Rectal smooth muscle tissue (tissue), 1 donor: ENCODE results near the gene GALNT13.

ENCODE experiments used
- H3K27ac ChIP-seq: one replicate; pipeline ENCODE4 v1.7.0; 2013; ENCODE audit warnings: low read depth, low read length, inconsistent platforms
- H3K27me3 ChIP-seq: one replicate; pipeline ENCODE4 v1.7.0; 2013; ENCODE audit warnings: low read length; ENCODE audit not compliant: control insufficient read depth, insufficient read depth
- H3K36me3 ChIP-seq: one replicate; pipeline ENCODE4 v1.7.0; 2013; ENCODE audit warnings: low read length; ENCODE audit not compliant: control insufficient read depth, insufficient read depth
- H3K4me1 ChIP-seq: one replicate; pipeline ENCODE4 v1.7.0; 2013; ENCODE audit warnings: low read length; ENCODE audit not compliant: control insufficient read depth, insufficient read depth
- H3K4me3 ChIP-seq: one replicate; pipeline ENCODE4 v1.7.0; 2013; ENCODE audit warnings: low read length
- H3K9ac ChIP-seq: one replicate; pipeline ENCODE4 v1.7.0; 2013; ENCODE audit warnings: low read length

Gene GALNT13

DNA sequence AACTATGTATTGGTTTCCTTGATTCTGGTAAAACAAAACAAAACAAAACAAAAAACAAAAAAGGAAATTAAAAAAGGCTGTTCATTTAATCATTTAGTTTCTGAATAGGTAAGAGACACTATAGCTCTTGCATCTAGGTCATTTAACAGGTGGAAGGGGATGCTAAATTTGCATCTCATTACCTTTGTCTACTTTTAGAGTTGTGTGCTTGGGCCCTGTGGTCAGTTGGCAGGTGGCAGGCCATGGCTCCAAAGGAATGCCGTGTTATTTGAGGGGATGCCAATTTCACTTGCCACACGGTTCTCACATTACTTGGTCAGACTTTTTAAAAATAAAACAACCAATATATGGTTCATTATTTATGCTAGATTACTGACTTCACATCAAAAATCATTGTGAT, 9.2 kb downstream of the GALNT13 start:
- Histone ChIP-seq H3K36me3 (no peaks in the 10 kb centered on the region), H3K27me3 (no peaks in the 10 kb centered on the region), H3K4me3 (no peak overlapping the region), H3K4me1 (no peaks in the 10 kb centered on the region), H3K27ac (no peak overlapping the region), H3K9ac (no peak overlapping the region)

GRCh38 chr2:153886833-153887232, 15.1 kb downstream of the GALNT13 start:
- no peaks in the 10 kb centered on the region for H3K27me3 ChIP-seq
- H3K9ac ChIP-seq: no peak overlapping the region
- no peaks in the 10 kb centered on the region for H3K36me3 ChIP-seq
- no peak overlapping the region for H3K27ac ChIP-seq
- H3K4me1 ChIP-seq: no peaks in the 10 kb centered on the region
- no peak overlapping the region for H3K4me3 ChIP-seq

DNA sequence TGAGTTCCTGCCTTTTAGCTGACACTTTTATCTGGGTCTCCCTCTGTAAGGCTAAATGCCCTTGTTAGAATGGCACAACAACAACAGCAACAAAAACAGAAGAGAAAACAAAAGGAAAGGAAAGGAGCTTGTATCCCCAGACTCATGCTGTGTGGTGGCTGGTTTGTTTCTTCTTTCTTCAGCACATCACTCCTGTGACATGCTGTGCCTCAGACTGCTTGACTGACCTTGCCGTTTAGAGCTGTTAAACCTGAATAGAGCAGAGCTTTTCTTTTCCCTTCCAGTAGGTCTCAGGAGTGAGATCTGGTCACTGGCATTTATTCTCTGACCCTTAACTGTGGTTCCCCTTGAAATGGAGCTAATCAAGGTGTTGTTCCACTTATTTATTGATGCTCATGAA, 18.9 kb downstream of the GALNT13 start:
- no peaks in the 10 kb centered on the region for H3K36me3 ChIP-seq
- no peaks in the 10 kb centered on the region for H3K4me1 ChIP-seq
- H3K9ac ChIP-seq: no peak overlapping the region
- no peak overlapping the region for H3K4me3 ChIP-seq
- H3K27me3 ChIP-seq: no peaks in the 10 kb centered on the region
- H3K27ac ChIP-seq: no peak overlapping the region

GRCh38 chr2:153891051-153891450, 19.3 kb downstream of the GALNT13 start:
- H3K4me1 ChIP-seq: no peaks in the 10 kb centered on the region
- H3K27me3 ChIP-seq: no peaks in the 10 kb centered on the region
- H3K9ac ChIP-seq: no peak overlapping the region
- H3K4me3 ChIP-seq: no peak overlapping the region
- no peak overlapping the region for H3K27ac ChIP-seq
- no peaks in the 10 kb centered on the region for H3K36me3 ChIP-seq

GRCh38 chr2:153912798-153913396, 41.2 kb downstream of the GALNT13 start:
- H3K4me1 ChIP-seq: no peaks in the 10 kb centered on the region
- H3K4me3 ChIP-seq: no peak overlapping the region
- no peak overlapping the region for H3K9ac ChIP-seq

DNA sequence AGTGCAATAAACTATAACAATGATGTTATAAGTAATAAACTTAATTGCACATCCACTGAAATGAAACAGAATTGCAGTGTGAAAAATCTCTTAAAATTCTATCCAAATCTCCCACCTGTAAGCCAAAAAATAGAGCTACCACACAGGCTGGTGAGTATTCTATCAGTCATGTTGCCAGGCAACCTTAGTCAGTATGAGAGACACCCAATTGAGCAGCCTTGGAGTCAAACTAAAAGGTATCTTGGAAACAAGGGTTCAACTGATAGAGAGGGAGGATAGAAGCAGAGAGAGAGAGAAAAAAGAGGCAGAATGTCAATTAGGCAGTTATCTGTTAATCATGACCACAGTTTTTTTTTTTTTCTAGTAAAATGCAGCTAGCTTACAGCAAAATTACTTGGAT, 45.8 kb downstream of the GALNT13 start:
- Histone ChIP-seq H3K27me3 (no peaks in the 10 kb centered on the region), H3K4me3 (no peak overlapping the region), H3K36me3 (no peaks in the 10 kb centered on the region), H3K27ac (no peak overlapping the region), H3K4me1 (no peaks in the 10 kb centered on the region), H3K9ac (no peak overlapping the region)

More at GRCh38 chr2:153912798-153913396, 41.2 kb downstream of the GALNT13 start:
- H3K36me3 ChIP-seq: no peaks in the 10 kb centered on the region
- no peaks in the 10 kb centered on the region for H3K27me3 ChIP-seq
- H3K27ac ChIP-seq: no peak overlapping the region

- Histone ChIP-seq H3K4me3 (no peak overlapping the region), H3K4me1 (no peaks in the 10 kb centered on the region), H3K36me3 (no peaks in the 10 kb centered on the region), H3K9ac (no peak overlapping the region), H3K27ac (no peak overlapping the region), H3K27me3 (no peaks in the 10 kb centered on the region)
Measured at GRCh38 chr2:153935511-153935910, 63.8 kb downstream of the GALNT13 start.

DNA sequence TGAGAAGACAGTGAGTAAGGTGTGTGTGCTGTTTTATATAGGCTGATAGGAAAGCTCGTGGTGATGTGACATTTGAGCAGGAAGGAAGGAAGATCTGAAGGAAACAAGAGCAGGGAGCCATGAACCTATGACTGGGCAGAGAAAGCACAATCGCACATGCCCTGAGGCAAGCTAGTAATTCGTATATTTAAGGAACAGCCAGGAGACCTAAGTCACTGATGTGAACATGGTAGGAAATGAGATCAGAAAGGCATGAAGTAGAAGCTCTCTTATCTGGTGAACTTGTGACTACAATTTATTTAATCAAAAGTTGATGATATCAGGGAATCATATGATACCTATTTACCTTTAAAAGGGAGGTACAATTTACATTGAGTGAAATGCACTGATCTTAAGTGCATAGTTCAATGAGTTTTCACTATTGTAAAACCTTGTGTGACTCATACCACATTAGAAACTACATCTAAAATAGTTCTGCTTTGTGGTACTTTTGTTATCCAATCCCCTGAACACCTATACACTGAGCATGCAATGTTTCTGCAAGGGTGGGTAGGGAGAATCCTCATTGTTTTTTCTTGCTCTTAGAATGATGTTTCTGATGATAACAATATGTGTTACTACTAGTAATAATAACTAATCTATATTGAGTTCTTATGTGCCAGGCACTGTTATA, 67.5 kb downstream of the GALNT13 start:
- Histone ChIP-seq H3K9ac (no peak overlapping the region), H3K36me3 (no peaks in the 10 kb centered on the region), H3K27me3 (no peaks in the 10 kb centered on the region), H3K4me1 (no peaks in the 10 kb centered on the region), H3K4me3 (no peak overlapping the region), H3K27ac (no peak overlapping the region)

- Histone ChIP-seq H3K9ac (no peak overlapping the region), H3K36me3 (no peaks in the 10 kb centered on the region), H3K4me3 (no peak overlapping the region), H3K4me1 (no peaks in the 10 kb centered on the region), H3K27ac (no peak overlapping the region), H3K27me3 (no peaks in the 10 kb centered on the region)
Measured at GRCh38 chr2:153940511-153940910, 68.8 kb downstream of the GALNT13 start.

DNA sequence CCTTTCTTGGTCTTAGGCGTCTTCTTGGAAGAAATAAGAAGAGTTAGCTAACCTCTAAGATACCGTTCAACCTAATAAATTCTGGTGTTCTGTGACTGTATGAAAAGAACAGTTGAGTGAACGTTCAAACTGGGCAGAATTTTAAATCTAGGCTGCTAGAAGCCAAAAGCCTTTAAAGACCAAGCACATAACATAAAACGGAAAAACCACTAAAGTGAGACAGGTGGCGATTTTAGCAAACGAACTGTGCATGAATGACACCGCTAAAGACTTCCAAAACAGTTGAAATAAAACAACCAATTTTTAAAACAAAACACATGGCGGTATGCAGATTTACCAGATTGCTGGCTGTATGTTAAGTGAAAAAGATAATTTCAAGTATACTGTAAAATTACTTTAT, 73.1 kb downstream of the GALNT13 start:
- Histone ChIP-seq H3K36me3 (no peaks in the 10 kb centered on the region), H3K9ac (no peak overlapping the region), H3K4me3 (no peak overlapping the region), H3K4me1 (no peaks in the 10 kb centered on the region), H3K27me3 (no peaks in the 10 kb centered on the region), H3K27ac (no peak overlapping the region)

- no peaks in the 10 kb centered on the region for H3K27me3 ChIP-seq
- no peaks in the 10 kb centered on the region for H3K4me1 ChIP-seq
- no peaks in the 10 kb centered on the region for H3K36me3 ChIP-seq
- H3K4me3 ChIP-seq: no peak overlapping the region
- H3K27ac ChIP-seq: no peak overlapping the region
- H3K9ac ChIP-seq: no peak overlapping the region
Measured at GRCh38 chr2:153946036-153946435, 74.3 kb downstream of the GALNT13 start.

- no peak overlapping the region for H3K4me3 ChIP-seq
- H3K9ac ChIP-seq: no peak overlapping the region
- no peaks in the 10 kb centered on the region for H3K27me3 ChIP-seq
- no peaks in the 10 kb centered on the region for H3K4me1 ChIP-seq
- no peak overlapping the region for H3K27ac ChIP-seq
- no peaks in the 10 kb centered on the region for H3K36me3 ChIP-seq
Measured at GRCh38 chr2:153953761-153954160, 82.0 kb downstream of the GALNT13 start.

DNA sequence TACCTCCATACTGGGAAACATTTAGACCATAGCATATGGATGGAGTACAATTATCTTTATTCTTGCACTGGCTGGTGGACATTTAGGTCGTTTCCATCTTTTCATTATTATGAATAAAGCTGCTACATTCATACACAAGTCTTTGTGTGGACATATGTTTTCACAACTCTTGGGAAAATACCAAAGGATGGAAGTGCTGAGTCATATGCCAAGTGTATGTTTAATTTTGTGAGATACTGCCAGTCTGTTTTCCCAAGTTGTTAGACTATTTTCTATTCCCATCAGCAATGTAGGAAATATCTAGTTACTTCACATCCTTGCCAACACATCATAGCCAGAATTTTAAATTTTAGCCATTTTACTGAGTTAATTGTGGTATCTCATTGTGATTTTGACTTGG, 91.5 kb downstream of the GALNT13 start:
- no peaks in the 10 kb centered on the region for H3K4me1 ChIP-seq
- H3K9ac ChIP-seq: no peak overlapping the region
- no peaks in the 10 kb centered on the region for H3K36me3 ChIP-seq
- no peak overlapping the region for H3K27ac ChIP-seq
- H3K27me3 ChIP-seq: no peaks in the 10 kb centered on the region
- H3K4me3 ChIP-seq: no peak overlapping the region
